Osteocyte (in vitro differentiated cells): ENCODE measurements around the gene TUBGCP6. TPM values are rescaled to one million over a fixed set of nuclear protein-coding genes. Genes with fewer than 3 reads are reported as not detected.

Experiments used
- DNase-seq: peaks from one replicate; pipeline ENCODE4 v3.0.0; 2021; ENCODE audit warnings: mixed read lengths; ENCODE audit not compliant: unreplicated experiment; ENCODE audit errors: extremely low spot score
- H3K27ac Mint-ChIP-seq: one replicate; pipeline ENCODE4 v1.8.0; 2021; ENCODE audit warnings: mild to moderate bottlenecking, mixed read lengths; ENCODE audit not compliant: unreplicated experiment
- H3K27me3 Mint-ChIP-seq: one replicate; pipeline ENCODE4 v1.8.0; 2021; ENCODE audit warnings: mixed read lengths; ENCODE audit not compliant: unreplicated experiment
- H3K36me3 Mint-ChIP-seq: one replicate; pipeline ENCODE4 v1.8.0; 2021; ENCODE audit warnings: mixed read lengths; ENCODE audit not compliant: unreplicated experiment
- H3K4me1 Mint-ChIP-seq: one replicate; pipeline ENCODE4 v1.8.0; 2021; ENCODE audit warnings: mixed read lengths; ENCODE audit not compliant: unreplicated experiment
- H3K4me3 Mint-ChIP-seq: one replicate; pipeline ENCODE4 v1.8.0; 2021; ENCODE audit warnings: mild to moderate bottlenecking, moderate library complexity, mixed read lengths; ENCODE audit not compliant: unreplicated experiment
- H3K9me3 Mint-ChIP-seq: one replicate; pipeline ENCODE4 v1.8.0; 2021; ENCODE audit warnings: mixed read lengths; ENCODE audit not compliant: unreplicated experiment
- CTCF ChIP-seq: fragments of 200-600 bp; sonication (generic); IDR thresholded peaks from 2 replicates; pipeline ENCODE4 v1.5.0; 2021; ENCODE audit warnings: antibody characterized with exemption, mild to moderate bottlenecking, moderate library complexity
- total RNA-seq: library from RNA; stranded (reverse); gene quantifications from 2 replicates; pipeline ENCODE4 v1.2.1, GENCODE V29; 2021

The TUBGCP6 gene
- total RNA-seq, 1 donor from 2014 or later = 55.7 TPM

- no peak overlapping the region for H3K4me3 Mint-ChIP-seq
- no peak overlapping the region for H3K27ac Mint-ChIP-seq
- no peaks in the 10 kb centered on the region for H3K27me3 Mint-ChIP-seq
- no peaks in the 10 kb centered on the region for H3K9me3 Mint-ChIP-seq
- H3K36me3 Mint-ChIP-seq = no peaks in the 10 kb centered on the region
- TF ChIP-seq CTCF = no peak
- DNase-seq = no peak
- H3K4me1 Mint-ChIP-seq = peaks cover 3% of the 10 kb centered on the region
Measured at GRCh38 chr22:50178871-50179869, 65.7 kb downstream of the TUBGCP6 start.

- TF ChIP-seq CTCF = no peak
- Mint-ChIP-seq H3K27ac (no peak overlapping the region), H3K4me1 (no peaks in the 10 kb centered on the region), H3K36me3 (no peaks in the 10 kb centered on the region), H3K4me3 (no peak overlapping the region), H3K27me3 (no peaks in the 10 kb centered on the region), H3K9me3 (no peaks in the 10 kb centered on the region)
- DNase-seq = no peak
Measured at GRCh38 chr22:50178471-50178864, 66.4 kb downstream of the TUBGCP6 start.

- H3K27me3 Mint-ChIP-seq = no peaks in the 10 kb centered on the region
- DNase-seq = no peak
- no peak for TF ChIP-seq CTCF
- no peaks in the 10 kb centered on the region for H3K9me3 Mint-ChIP-seq
- H3K27ac Mint-ChIP-seq = no peak overlapping the region
- no peaks in the 10 kb centered on the region for H3K36me3 Mint-ChIP-seq
- H3K4me3 Mint-ChIP-seq = no peak overlapping the region
- no peaks in the 10 kb centered on the region for H3K4me1 Mint-ChIP-seq
Measured at GRCh38 chr22:50177537-50178470, 67.0 kb downstream of the TUBGCP6 start.

GRCh38 chr22:50176850-50177536 is 67.8 kb downstream of the TUBGCP6 start:
- H3K9me3 Mint-ChIP-seq = no peaks in the 10 kb centered on the region
- no peak for TF ChIP-seq CTCF
- no peak overlapping the region for H3K27ac Mint-ChIP-seq
- H3K4me3 Mint-ChIP-seq = no peak overlapping the region
- no peaks in the 10 kb centered on the region for H3K36me3 Mint-ChIP-seq
- DNase-seq = no peak
- H3K4me1 Mint-ChIP-seq = no peaks in the 10 kb centered on the region
- H3K27me3 Mint-ChIP-seq = no peaks in the 10 kb centered on the region
